Measurements from ENCODE around the gene ANKRD36.

DNA sequence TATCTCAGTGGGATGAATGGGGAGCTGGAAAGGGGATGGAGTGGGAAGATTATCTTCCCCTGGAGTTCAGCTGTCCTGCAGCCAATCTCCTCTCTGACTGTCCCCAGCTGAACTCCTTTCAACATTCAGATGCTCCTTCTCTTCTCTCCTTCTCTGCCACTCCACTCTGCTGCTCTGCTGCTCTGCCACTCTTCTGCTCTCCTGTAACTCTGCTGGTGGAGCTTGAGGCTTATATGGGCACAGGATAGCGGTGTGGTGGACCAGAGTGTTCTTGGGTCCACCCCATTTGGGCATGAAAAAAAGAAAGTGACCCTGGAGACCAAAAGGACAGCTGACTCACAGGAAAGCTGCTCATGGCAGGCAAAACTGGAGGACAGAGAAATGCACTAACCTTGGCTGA, 44.9 kb upstream of the ANKRD36 start:
- TF ChIP-seq POLR2A (IDR thresholded peaks at IDR 0.05; ENCODE audit: low read depth, low read length), result no peak
- TF ChIP-seq POLR2AphosphoS5 (IDR thresholded peaks at IDR 0.05; ENCODE audit: low read depth, low read length), result no peak
- no peak for TF ChIP-seq TAF1 (IDR thresholded peaks at IDR 0.05; ENCODE audit: borderline replicate concordance, low read depth, low read length)
